Measurements from ENCODE around the gene HDLBP.
A peak's percentile ranks its signal among the peaks of the same experiment; 100 is the strongest.

Gene HDLBP

DNA sequence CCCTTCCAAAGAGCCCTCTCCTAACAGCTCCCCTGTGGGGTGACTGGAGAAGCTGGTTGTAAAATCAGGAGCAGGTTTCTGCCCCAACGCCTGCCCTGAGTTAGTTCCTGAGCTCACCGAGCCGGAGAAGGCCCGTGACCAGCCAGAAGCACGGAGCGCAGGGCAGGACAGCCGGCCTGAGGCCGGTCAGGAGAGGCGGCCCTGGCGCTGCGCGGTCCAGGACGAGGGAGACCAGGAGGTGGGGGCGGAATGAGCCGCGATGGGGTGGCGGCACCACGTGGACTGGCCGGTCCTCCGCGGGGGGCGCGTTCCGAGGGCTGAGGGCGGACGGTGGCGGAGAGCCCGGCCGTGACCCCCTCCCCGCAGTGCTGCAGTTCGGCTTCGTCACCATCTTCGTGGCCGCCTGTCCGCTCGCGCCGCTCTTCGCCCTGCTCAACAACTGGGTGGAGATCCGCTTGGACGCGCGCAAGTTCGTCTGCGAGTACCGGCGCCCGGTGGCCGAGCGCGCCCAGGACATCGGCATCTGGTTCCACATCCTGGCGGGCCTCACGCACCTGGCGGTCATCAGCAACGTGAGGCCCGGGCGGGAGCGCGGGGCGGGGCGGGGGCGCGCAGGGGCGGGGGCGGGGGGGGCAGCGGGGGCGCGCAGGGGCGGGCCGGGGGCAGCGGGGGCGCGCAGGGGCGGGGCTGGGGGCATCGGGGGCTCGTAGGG, 98.0 kb downstream of the HDLBP start:
- peak overlapping the region; percentile 43 for H3K4me3 ChIP-seq (ENCODE audit: low read depth, low read length)
- 0 out of 2 replicates have a peak, but pooled peaks have one; percentile 2 for TF ChIP-seq CTCF (IDR thresholded peaks at IDR 0.05; ENCODE audit: borderline replicate concordance, insufficient read depth, low read depth, low read length)

GRCh38 chr2:241216211-241216761, 99.2 kb downstream of the HDLBP start:
- no peak overlapping the region for H3K4me3 ChIP-seq (ENCODE audit: low read depth, low read length)

DNA sequence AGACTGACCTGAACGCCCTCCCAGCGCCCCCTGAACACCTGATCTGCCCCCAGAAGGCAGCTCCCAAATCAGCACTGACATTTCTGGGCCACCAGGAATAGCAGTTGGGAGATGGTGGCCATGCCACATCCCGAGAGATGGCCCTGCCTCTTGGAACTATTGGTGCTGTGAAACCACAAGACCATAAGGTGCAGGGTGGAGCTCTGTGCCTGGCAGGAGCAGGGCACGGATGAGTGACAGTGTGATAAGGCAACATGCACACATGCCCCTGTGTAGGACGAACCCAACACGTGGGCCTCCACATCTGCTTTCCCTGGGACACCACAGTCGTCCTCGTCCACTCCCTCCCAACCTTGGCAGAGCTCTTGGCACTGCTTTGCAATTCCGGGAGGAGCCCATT, 100.1 kb downstream of the HDLBP start:
- TF ChIP-seq CTCF (IDR thresholded peaks at IDR 0.05; ENCODE audit: borderline replicate concordance, insufficient read depth, low read depth, low read length) = no peak
- H3K4me3 ChIP-seq (ENCODE audit: low read depth, low read length) = no peak overlapping the region

More at GRCh38 chr2:241216211-241216761, 99.2 kb downstream of the HDLBP start:
- no peak for TF ChIP-seq CTCF (IDR thresholded peaks at IDR 0.05; ENCODE audit: borderline replicate concordance, insufficient read depth, low read depth, low read length)

GRCh38 chr2:241214766-241215165, 100.7 kb downstream of the HDLBP start:
- TF ChIP-seq CTCF (IDR thresholded peaks at IDR 0.05; ENCODE audit: borderline replicate concordance, insufficient read depth, low read depth, low read length) = no peak
- H3K4me3 ChIP-seq (ENCODE audit: low read depth, low read length) = no peak overlapping the region

- H3K4me3 ChIP-seq (ENCODE audit: low read depth, low read length) = no peak overlapping the region
- TF ChIP-seq CTCF (IDR thresholded peaks at IDR 0.05; ENCODE audit: borderline replicate concordance, insufficient read depth, low read depth, low read length) = no peak
These were observed 101.3 kb downstream of the HDLBP start for GRCh38 chr2:241214209-241214608.

- no peak overlapping the region for H3K4me3 ChIP-seq (ENCODE audit: low read depth, low read length)
- no peak for TF ChIP-seq CTCF (IDR thresholded peaks at IDR 0.05; ENCODE audit: borderline replicate concordance, insufficient read depth, low read depth, low read length)
These were observed 101.9 kb downstream of the HDLBP start for GRCh38 chr2:241213567-241213966.

GRCh38 chr2:241213041-241213440, 102.4 kb downstream of the HDLBP start:
- TF ChIP-seq CTCF (IDR thresholded peaks at IDR 0.05; ENCODE audit: borderline replicate concordance, insufficient read depth, low read depth, low read length) = no peak
- no peak overlapping the region for H3K4me3 ChIP-seq (ENCODE audit: low read depth, low read length)
